HL-60/S4 treated with phorbol 12-myristate 13-acetate at 8.2 ng/mL for 4 days and 3 days (cell line): ENCODE results near the gene PARP11.
"Not testable (repeated sequence)": the region's sequence is repeated elsewhere in the genome, so short reads cannot be mapped to it uniquely, and the experiment has no call there.

Experiments used
- in situ Hi-C: fragments of 300-500 bp; cut with MboI; formaldehyde crosslinking; loops from 2 replicates; pipeline ENCODE4 v1.15.0; 2022; ENCODE audit warnings: low sequenced_read_pairs

The PARP11 gene

GRCh38 chr12:3885277-3886094, 12.3 kb upstream of the PARP11 start:
- in situ Hi-C loops = loop anchor here (10.0 to 25.0 kb wide), 2 partner anchors 152 to 399 kb away; no protein-coding TSS in a partner anchor

GRCh38 chr12:3884671-3885070, 11.5 kb upstream of the PARP11 start:
- in situ Hi-C loops = loop anchor here (10.0 to 25.0 kb wide), 2 partner anchors 153 to 400 kb away; no protein-coding TSS in a partner anchor

- in situ Hi-C loops = loop anchor here (10.0 to 25.0 kb wide), 2 partner anchors 154 to 402 kb away; no protein-coding TSS in a partner anchor
Measured at GRCh38 chr12:3882896-3883564, 9.8 kb upstream of the PARP11 start.

GRCh38 chr12:3882406-3882805, 9.2 kb upstream of the PARP11 start:
- in situ Hi-C loops = loop anchor here (10.0 to 25.0 kb wide), 2 partner anchors 155 to 402 kb away; no protein-coding TSS in a partner anchor

DNA sequence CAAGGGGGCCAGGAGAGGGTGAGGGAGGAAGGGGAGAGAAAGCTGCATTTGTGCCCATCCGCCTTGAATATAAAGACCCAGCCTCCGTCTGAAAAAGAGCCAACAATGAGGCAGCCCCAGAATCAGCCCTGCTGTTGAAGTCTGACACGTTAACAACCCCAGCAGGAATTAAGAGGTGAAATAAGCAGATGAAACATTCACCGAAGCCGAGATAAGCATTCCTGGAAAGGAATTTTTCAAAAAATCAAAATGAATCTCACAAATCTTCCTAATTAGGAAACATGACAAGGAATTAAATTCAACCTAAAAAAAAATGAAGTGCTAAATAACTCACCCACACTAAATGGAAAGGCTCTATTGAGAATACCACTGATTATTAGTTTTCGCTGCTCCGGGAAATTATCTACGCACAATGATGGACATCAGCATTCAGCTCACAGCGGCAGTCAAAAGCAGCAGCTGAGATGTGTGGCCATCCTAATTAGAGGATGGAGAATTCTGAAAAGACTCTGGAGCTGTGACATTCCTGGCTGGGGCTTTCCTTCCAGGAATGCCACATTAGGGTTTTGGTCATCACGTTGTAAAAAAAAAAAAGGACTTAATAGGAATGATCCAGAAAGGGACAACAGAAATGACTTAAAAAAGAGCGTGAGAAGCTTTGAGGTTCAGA, 8.2 kb upstream of the PARP11 start:
- in situ Hi-C loops = loop anchor here (10.0 to 25.0 kb wide), 2 partner anchors 156 to 403 kb away; no protein-coding TSS in a partner anchor

- in situ Hi-C loops = loop anchor here (10.0 to 25.0 kb wide), 2 partner anchors 157 to 405 kb away; no protein-coding TSS in a partner anchor
Measured at GRCh38 chr12:3879846-3880245, 6.6 kb upstream of the PARP11 start.

GRCh38 chr12:3871356-3871755, 1.8 kb downstream of the PARP11 start:
- in situ Hi-C loops = no loop called here

DNA sequence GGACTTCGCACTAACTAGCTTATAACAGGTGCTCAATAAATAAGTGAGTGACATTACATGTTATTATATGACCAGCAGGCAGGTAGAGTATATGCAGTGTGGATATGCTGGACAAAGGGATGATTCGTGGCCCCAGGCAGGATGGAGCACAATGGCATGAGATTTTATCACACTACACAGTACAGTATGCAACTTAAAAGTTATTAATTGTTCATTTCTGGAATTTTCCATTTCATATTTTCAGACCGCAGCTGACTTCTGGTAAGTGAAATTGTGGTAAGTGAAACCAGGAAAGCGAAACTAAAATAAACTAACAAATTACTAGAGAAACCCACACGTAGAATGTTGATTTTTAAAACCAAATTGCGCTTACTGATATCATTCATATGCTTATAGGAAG, 3.3 kb downstream of the PARP11 start:
- in situ Hi-C loops = no loop called here

DNA sequence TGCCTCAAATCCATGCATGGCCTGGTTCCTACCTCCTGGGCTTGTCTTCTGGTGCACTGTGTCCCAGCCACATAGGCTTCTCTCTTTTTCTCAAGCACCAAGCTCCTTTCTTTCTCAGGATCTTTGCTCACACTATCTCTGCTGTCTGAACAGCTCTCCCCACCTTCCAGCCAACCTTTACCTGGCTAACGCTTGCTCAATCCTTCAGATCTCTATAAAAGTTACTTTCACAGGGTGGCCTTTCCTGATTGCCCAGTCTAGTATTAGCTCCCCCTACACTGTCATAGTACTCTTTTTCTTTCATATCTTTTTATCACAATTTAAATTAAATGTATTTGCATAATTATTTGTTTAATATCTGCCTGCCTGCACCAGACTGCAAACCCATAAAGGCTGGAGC, 3.8 kb downstream of the PARP11 start:
- in situ Hi-C loops = no loop called here

GRCh38 chr12:3863756-3864155, 9.4 kb downstream of the PARP11 start:
- in situ Hi-C loops = no loop called here

- in situ Hi-C loops = no loop called here
Measured at GRCh38 chr12:3842517-3842916, 30.7 kb downstream of the PARP11 start.

DNA sequence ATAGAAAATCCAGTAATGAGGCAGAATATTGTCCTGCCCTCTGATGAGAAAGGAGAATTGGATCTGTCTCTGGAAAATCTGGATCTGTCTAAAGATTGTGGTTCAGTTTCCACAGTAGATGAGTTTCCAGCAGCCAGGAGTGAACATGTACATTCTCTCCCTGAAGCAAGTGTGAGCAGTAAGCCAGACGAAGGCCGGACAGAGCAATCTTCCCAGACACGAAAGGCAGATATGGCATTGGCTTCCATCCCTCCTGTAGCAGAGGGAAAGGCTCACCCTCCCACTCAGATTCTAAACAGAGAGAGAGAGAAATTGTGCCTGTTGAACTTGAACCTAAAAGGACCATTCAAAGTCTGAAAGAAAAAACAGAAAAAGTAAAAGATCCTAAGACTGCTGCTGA, 31.4 kb downstream of the PARP11 start:
- in situ Hi-C loops = no loop called here

- in situ Hi-C loops = not testable (repeated sequence)
Measured at GRCh38 chr12:3840833-3841232, 32.4 kb downstream of the PARP11 start.

- in situ Hi-C loops = not testable (repeated sequence)
Measured at GRCh38 chr12:3839745-3840144, 33.5 kb downstream of the PARP11 start.

DNA sequence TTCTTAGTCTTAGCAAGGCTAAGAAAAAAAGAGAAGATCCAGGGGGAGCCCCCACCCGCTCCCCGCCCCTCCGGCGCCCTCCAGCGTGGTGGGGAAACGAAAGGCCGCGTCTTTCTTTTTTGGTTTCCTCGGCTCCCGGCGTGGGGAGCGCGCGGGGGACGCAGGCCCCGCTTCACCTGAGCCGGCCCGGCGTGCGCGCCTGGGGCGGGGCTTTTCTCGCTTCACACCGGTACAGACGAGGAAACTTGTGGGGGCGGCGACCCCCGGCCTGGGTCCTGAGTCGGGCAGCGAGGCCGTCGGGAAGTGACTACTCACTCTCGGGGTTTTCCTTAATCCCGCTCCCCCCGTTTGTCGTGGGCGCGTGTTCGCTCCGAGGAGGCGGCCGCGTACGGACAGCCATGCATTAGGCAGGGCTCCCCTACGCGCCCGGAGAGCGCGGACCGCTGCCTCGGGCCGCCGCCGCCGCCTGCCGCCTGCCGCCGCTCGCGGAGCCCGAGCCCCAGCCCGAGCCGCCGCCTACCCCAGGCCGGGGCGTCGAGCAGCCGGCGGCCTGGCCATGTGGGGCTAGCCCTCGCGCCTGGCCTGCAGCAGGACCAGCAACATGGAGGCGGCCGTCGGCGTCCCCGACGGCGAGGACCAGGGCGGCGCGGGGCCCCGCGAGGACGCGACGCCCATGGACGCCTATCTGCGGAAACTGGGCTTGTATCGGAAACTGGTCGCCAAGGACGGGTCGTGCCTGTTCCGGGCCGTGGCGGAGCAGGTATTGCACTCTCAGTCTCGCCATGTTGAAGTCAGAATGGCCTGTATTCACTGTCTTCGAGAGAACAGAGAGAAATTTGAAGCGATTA, 34.3 kb downstream of the PARP11 start:
- in situ Hi-C loops = not testable (repeated sequence)

- in situ Hi-C loops = no loop called here
Measured at GRCh38 chr12:3838076-3838475, 35.1 kb downstream of the PARP11 start.

DNA sequence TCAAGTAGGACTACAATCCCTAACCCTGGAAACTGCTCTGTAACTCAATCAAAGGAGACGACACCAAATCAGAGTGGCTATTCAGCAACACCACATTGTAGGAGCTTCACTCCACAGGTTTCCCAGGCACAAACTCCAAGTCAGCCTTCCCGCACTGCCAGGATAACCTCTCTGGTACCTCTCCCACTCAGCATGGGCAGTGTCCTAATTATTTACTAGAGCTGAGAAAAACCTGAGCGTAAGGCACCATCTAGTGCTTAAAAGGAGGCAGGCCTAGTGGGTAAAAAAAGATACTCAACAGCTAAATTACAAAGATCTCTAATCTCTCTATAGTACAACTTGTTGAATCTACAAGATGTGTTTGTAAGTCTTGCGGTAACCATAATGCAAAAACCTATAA, 36.1 kb downstream of the PARP11 start:
- in situ Hi-C loops = no loop called here

- in situ Hi-C loops = no loop called here
Measured at GRCh38 chr12:3836641-3837040, 36.6 kb downstream of the PARP11 start.

- in situ Hi-C loops = no loop called here
Measured at GRCh38 chr12:3835914-3836313, 37.3 kb downstream of the PARP11 start.

- in situ Hi-C loops = no loop called here
Measured at GRCh38 chr12:3834774-3835173, 38.4 kb downstream of the PARP11 start.
